HG03025 (cell line): ENCODE measurements around the gene SCN10A.

Experiments
- ATAC-seq: cut with Tn5 transposase; IDR thresholded peaks from one replicate; pipeline ENCODE4 v1.9.1; 2021; ENCODE audit warnings: mild to moderate bottlenecking, moderate library complexity; ENCODE audit not compliant: unreplicated experiment, low FRiP score

SCN10A gene

DNA sequence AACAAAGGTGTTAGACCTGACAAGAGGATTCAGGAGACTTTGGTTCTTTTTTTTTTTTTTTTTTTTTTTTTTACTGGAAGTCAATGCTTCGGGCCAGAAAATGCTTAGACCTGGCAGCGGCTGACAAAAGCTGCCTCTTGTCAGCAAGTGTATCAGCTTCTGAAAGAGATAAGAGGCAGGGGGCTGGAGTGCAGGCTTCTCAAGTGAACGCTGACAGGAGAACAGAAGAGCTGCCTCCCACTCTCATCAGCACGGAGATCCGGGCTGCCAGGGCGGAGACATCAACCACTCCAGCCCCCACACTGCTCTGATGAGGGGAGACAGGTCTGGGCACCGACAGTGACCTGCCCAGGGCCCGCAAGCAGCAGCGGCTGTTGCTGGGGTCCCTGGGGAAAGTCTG is 157.2 kb downstream of the SCN10A start:
- ATAC-seq = no peak

DNA sequence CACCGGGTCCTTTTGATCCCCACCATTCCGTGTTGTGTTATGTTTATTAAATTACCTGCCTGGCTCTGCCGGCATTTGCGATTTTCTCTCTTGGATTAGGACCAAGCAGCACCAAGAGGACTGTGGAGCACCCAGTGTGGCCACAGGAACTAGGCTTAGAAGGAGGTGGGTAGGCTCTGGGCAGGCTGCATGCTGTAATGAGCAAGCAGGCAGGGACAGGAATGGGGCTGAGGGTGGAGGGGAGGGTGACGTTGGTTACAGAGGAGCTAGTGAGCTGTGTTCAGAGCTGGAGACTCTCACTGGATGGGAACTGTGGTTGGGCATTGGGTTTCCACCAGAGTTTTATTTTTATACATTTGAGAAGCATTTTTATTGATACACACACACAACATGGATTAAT is 158.6 kb downstream of the SCN10A start:
- no peak for ATAC-seq

DNA sequence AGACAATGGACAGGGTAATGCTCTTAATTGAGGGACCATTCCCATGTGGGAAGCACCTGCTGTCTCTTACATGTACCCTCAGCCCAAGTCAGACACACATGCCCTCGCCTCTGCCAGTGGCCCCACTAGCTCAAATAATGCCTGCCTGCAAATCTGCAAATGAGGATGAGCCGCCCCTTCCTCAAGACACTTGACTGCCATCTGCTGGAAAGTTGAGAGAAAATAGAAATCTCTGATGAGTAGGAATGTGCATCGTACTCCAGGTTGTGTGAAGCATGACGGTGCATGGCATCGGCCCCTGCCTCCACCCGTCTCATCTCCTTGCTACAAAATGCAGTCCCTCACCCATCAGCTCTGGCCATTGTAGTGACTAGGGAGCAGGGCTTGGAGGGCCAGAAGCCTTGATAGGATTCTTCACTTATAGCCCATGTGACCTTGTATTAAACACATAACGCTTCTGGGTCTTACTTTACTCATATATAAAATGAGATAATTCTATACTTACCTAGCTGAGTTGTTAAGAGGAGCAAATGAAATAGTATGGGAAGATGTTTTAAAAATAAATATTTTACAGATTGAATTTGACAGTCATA is 160.2 kb downstream of the SCN10A start:
- no peak for ATAC-seq

DNA sequence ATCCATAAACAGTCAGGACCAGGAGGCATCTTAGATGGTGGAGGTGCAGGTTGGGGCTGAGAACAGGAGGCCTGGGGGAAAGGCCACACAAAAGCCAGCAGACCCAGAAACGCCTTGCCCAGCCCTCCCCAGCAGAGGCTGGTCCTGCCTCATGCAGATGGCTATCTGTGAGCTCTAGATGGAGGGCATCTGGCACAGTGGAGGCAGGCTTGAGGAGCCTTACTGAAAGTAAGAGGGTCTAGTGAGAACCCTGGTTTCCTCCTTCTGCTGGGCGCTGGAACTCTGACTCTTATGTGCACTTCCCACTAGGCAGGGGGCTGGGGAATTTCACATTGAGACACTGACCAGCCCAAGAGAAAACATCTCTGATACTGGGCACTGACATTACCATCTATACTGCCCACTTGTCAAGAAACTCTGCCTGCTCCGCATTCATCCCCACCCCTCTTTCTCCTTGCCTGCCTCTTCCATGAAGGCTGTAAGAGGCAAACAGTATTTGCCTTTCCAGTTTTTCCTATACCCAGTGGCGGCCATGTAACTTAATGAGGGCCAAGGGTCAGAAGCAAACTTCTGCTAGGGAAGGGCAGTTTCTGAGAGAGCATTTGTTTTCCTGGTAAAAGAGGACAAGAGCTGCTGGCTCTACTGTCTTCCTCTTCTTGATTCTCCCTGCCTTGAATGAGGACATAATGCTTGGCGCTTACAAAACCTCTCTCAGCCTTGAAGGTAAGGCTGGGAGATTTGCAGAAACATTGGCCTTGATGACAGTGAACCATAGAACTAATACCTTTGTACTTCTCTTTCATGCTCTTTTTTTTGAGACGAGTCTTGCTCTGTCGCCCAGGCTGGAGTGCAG is 162.1 kb downstream of the SCN10A start:
- ATAC-seq = no peak

DNA sequence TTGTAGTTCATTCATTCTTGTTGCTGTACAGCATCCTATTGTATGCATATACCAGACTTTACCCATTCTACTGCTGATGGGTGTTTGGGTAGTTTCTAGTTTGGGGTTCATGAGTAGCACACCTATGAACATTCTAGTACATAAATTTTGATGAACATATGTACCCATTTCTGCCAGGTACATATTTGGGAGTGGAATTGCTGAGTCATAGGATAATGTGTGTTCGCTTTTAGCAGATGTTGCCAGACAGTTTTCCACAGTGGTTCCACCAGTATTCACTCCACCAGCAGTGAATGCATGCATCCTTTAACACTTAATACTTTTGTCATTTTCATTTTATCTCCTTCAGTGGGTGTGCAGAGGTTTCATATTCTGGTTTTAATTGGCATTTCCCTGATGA is 163.1 kb downstream of the SCN10A start:
- no peak for ATAC-seq

DNA sequence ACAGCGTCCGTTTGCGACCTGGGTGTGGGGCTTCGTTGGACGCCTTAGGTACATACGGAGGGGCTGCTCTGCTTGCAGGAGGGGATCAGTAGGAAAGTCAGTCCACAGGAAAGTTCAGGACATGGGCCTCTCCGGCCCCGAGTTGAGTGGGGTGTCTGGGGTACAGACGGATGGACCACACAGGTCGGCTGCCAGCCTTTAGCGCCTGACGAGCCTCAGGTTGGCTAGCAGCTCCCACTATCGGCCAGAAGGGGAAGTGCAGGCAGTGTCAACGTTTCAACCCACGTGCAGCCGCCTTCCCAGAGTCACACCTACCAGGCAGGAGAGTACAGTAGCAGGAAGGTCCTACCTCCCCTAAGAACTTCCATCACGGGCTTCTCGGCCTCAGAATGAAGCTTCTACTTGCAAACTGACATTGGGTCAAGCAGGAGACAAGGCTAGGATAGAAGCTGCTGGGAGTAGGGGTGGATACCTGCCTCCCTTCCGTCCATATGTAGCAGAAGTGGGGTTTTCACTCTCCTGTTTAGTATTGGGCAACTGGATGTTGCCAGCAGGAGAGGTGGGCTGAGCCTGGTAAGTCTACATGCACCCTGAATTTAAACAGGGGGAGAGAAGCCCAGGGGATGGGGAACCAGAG is 164.7 kb downstream of the SCN10A start:
- no peak for ATAC-seq

DNA sequence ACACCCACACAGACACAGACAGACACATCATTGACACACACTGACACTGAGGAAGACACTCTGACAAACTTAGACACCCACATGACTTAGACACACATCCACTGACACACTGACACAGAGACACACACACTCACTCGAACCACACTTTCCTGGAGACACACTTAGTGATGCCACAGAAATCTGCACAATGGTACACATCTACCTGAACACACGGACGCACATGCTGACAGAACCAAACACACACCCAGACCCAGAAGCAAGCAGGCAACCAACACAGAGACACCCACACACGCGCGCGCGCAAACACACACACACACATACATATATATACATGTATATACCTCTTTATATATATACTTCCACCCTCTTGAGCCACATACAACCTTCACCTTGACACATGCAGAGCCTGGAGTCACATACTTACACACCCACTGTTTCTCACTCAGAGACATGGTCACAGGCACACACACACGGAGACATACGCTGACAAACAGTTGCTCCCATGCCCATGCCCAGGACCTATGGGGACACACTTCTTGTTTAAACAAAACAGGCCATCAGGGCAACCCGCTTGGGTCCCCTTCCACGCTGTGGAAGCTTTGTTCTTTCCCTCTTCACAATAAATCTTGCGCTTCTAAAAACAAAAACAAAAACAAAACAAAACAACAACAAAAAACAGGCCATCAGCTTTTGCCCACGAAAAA is 165.6 kb downstream of the SCN10A start:
- ATAC-seq = no peak

DNA sequence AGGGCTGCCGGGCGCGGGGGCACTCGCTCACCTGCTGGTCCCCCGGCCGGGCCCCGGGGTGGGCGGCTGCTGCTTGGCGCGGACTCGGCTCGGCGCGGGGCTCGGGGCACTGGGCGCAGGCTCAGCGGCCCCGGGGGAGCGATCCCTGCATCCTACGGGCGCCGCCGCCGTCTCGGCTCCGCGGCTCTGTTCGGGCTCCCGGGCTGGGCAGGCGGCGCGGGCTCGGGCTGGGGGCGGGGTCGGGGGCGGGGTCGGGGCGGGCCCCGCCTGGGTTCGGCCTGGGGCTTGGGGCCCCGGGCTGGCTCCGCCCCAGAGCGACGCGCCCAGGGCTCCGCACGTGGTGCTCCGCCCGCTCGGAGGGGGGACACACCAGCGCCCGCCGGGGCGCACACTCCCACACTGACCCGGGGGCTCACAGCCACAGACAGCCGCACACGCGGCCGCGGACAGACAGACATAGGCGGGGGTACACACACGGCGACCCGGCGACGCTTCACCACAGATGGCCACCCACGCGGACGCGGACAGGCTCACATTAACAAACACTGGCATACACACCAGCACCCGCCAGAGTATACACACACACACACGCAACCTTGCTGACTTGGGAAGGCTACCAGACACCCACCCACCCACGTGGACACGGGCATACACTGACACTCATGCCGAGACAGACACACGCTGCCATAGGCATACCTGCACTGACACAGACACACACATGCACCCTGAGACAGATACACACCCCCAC is 166.3 kb downstream of the SCN10A start, which contains the start of gene SCN5A:
Gene SCN5A, minus strand, starts transcription at position 188 of the 748 bp plus-strand sequence. CDS start 16,380 bp downstream, outside the sequence.
- ATAC-seq = no peak

DNA sequence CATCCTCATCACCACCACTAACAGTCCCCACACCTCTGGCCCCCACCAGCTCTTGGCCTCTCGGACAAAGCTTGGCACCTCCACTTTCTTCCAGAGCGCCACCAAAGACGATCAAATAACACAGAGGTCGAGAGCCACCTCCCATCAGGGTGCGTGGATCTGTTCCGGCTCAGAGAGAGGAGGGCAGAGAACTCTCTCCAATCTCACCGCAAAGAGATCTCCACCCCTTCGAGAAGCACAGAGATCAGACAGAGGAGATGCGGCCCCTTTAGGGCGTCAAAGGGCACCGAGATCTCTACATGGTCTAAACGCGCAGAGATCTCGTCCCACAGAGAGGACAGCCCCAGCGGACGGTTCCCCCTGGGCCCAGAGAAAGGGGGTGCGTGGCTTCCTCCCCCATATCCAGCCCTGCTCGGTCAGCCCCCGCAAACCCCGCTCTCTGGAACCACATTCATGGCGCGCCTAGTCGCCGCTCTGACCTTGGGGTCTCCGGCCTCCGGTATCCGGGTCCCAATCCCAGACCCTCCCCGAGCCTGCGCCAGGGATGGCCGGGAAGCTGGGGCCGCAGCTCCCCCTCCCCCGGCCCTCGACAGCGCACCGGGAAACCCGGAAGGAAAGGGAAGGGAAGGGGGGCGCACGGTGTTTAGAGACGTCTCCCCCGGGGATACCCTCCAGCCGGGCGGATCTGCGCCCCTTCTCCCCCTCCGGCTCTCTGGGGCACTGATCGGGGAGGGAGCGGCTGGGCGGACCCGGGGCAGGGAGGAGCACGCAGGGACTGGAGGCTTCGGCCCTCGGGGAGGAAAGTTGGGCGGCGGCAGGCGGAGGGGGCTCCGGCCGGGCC is 167.1 kb downstream of the SCN10A start:
- no peak for ATAC-seq

DNA sequence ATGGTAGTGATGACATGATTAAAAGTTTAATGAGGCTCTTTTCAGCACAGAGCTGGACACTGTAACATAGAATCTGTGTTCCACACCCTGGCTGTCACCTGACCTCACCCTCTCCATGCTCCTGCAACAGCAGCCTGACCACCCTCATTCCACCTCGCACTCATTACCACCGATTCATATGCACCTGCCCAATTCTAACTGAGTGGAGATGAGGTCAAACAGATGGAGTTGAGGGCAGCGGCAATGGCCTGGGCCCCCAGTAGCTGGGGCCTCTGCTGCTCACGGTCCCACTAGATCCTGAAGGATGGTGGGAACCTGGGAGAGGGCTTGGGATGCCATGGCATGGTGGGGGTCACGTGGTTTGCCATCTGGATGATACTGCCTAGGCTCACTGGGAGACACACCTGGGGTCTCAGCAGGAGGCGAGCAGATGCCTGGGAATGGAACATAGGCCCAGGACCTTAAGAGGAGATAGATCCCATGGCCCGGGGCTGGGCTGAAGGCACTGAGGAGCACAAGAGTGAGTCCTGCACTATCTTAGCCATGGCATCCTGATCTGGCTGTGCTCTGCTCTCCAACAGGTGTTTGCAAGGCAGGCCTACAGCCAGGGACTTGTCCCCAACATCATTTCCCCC is 167.9 kb downstream of the SCN10A start:
- no peak for ATAC-seq

DNA sequence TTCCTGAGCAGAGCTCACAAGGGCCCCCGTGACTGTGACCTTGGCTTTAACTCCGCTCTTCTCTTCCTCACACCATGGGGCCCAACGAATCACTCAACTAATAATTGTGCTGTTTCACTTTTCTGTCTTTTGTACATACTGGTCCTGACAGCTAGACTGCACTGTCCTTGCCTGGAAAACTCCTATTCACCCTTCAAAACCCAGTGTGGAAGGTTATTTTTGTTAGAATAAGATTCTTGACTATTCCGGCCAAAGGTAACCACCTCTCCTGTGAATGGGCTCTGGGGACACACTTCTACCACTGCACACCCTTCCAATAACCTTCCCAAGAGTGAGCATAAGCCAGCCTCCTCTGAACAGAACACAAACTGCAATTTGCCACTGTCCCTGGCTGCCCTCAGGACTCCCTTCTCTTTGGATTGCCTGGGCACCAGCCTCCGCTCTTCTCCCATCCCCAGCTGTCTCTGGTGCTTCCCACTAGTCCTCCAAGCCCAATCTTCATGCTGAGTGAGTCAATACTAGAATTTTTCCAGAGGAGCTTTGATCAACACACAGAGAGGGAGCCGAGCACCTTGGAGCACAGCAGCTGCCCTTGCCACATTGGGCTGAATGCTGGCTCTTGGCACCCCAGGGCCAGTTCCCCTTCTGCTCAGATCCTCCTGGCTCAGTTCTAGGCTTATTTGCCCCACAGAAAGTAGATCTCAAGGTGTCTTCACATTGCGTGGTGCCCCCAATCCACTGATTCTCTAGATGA is 168.6 kb downstream of the SCN10A start:
- no peak for ATAC-seq
